HepG2 (cell line): ENCODE measurements around the gene GAD1.

Experiments
- ZFP36 ChIP-seq: fragments of 150-350 bp; IDR thresholded peaks from 2 replicates; pipeline ENCODE4 v1.6.1; 2018; ENCODE audit warnings: borderline replicate concordance, low read length, low read depth; ENCODE audit not compliant: partially characterized antibody
- ZNF468 ChIP-seq: sonication (generic); formaldehyde crosslinking; IDR thresholded peaks from 2 replicates; pipeline ENCODE4 v1.8.0; 2022; ENCODE audit warnings: mild to moderate bottlenecking, moderate library complexity, missing genetic modification reagents
- TF ChIP-seq, protein P1 (sequence below): sonication (generic); formaldehyde crosslinking; IDR thresholded peaks from 2 replicates; pipeline ENCODE4 v1.8.0; 2022; ENCODE audit warnings: mild to moderate bottlenecking, missing genetic modification reagents, moderate library complexity
- TF ChIP-seq, protein P2 (sequence below): sonication (generic); formaldehyde crosslinking; conservative IDR thresholded peaks from 2 replicates; pipeline ENCODE4 v1.8.1; 2023; ENCODE audit warnings: missing genetic modification reagents
- TF ChIP-seq, protein P3 (sequence below), 2 experiments: IDR thresholded peaks; 2 replicates each; pipeline ENCODE4 v1.6.1; 2011 to 2012; ENCODE audit warnings: low read length in 2 of 2, borderline replicate concordance in 1 of 2, low read depth in 1 of 2, mild to moderate bottlenecking in 1 of 2, moderate library complexity in 1 of 2

DNA sequence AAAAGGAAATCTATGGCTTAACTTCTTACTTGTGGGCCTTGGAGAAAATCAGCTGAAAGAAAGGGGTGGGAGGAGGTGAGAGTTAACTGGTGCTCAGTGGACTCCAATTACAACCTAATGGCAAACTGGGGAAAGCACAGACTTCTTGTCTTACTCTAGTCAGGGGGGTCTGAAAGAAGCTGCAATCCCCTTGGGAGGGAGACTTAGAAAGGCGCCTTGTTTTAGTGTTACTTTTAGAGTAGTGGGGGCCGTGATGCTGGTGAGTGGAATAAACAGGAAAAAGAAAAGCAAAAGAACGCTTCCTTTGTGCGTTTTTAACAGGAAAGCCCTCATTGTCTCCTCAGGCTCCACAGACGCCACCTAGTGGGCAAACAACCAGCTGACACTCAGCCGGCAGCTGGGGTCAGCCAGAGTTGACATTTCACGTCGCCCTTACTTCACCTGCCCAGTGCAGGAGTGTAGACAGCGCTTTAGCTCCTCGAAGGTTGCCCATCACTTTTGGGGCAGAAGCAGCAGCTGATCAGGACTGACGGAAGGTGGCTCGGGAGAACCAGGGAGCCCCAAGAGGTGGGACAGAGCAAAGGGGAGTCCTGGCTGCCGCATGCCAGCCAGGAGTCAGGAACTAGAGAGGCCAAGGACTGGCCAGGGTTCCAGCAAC, 56.5 kb downstream of the GAD1 start:
- TF ChIP-seq, protein P1, sequence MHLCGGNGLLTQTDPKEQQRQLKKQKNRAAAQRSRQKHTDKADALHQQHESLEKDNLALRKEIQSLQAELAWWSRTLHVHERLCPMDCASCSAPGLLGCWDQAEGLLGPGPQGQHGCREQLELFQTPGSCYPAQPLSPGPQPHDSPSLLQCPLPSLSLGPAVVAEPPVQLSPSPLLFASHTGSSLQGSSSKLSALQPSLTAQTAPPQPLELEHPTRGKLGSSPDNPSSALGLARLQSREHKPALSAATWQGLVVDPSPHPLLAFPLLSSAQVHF (CRISPR knock-in tag) = no peak
- TF ChIP-seq ZNF468 (no peak), ZFP36 (peak; percentile 67)
- TF ChIP-seq, protein P2, sequence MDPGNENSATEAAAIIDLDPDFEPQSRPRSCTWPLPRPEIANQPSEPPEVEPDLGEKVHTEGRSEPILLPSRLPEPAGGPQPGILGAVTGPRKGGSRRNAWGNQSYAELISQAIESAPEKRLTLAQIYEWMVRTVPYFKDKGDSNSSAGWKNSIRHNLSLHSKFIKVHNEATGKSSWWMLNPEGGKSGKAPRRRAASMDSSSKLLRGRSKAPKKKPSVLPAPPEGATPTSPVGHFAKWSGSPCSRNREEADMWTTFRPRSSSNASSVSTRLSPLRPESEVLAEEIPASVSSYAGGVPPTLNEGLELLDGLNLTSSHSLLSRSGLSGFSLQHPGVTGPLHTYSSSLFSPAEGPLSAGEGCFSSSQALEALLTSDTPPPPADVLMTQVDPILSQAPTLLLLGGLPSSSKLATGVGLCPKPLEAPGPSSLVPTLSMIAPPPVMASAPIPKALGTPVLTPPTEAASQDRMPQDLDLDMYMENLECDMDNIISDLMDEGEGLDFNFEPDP (CRISPR knock-in tag) = no peak
- TF ChIP-seq, protein P3, sequence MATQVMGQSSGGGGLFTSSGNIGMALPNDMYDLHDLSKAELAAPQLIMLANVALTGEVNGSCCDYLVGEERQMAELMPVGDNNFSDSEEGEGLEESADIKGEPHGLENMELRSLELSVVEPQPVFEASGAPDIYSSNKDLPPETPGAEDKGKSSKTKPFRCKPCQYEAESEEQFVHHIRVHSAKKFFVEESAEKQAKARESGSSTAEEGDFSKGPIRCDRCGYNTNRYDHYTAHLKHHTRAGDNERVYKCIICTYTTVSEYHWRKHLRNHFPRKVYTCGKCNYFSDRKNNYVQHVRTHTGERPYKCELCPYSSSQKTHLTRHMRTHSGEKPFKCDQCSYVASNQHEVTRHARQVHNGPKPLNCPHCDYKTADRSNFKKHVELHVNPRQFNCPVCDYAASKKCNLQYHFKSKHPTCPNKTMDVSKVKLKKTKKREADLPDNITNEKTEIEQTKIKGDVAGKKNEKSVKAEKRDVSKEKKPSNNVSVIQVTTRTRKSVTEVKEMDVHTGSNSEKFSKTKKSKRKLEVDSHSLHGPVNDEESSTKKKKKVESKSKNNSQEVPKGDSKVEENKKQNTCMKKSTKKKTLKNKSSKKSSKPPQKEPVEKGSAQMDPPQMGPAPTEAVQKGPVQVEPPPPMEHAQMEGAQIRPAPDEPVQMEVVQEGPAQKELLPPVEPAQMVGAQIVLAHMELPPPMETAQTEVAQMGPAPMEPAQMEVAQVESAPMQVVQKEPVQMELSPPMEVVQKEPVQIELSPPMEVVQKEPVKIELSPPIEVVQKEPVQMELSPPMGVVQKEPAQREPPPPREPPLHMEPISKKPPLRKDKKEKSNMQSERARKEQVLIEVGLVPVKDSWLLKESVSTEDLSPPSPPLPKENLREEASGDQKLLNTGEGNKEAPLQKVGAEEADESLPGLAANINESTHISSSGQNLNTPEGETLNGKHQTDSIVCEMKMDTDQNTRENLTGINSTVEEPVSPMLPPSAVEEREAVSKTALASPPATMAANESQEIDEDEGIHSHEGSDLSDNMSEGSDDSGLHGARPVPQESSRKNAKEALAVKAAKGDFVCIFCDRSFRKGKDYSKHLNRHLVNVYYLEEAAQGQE (IDR thresholded peaks at IDR 0.05; ENCODE audit: borderline replicate concordance in 1 of 2, low read depth in 1 of 2, low read length in 2 of 2) = no peak
